Esophagus squamous epithelium (tissue), 4 donors: ENCODE data around the gene LEFTY2.

Experiments used
- POLR2A ChIP-seq, 4 donors: fragments of 450-650 bp; IDR thresholded peaks; one replicate each; pipeline ENCODE4 v1.6.1; 2017; ENCODE audit warnings: antibody characterized with exemption in 4 of 4, mild to moderate bottlenecking in 4 of 4, moderate library complexity in 3 of 4
- TF ChIP-seq, protein P1 (sequence below), 6 experiments: fragments of 450-650 bp in 4 of 6; fragments of 200-600 bp in 2 of 6; sonication (generic) in 2 of 6; IDR thresholded peaks; one replicate each; pipeline ENCODE4 v1.5.1; 2016 to 2019; ENCODE audit warnings: antibody characterized with exemption in 6 of 6, mild to moderate bottlenecking in 4 of 6, moderate library complexity in 4 of 6

DNA sequence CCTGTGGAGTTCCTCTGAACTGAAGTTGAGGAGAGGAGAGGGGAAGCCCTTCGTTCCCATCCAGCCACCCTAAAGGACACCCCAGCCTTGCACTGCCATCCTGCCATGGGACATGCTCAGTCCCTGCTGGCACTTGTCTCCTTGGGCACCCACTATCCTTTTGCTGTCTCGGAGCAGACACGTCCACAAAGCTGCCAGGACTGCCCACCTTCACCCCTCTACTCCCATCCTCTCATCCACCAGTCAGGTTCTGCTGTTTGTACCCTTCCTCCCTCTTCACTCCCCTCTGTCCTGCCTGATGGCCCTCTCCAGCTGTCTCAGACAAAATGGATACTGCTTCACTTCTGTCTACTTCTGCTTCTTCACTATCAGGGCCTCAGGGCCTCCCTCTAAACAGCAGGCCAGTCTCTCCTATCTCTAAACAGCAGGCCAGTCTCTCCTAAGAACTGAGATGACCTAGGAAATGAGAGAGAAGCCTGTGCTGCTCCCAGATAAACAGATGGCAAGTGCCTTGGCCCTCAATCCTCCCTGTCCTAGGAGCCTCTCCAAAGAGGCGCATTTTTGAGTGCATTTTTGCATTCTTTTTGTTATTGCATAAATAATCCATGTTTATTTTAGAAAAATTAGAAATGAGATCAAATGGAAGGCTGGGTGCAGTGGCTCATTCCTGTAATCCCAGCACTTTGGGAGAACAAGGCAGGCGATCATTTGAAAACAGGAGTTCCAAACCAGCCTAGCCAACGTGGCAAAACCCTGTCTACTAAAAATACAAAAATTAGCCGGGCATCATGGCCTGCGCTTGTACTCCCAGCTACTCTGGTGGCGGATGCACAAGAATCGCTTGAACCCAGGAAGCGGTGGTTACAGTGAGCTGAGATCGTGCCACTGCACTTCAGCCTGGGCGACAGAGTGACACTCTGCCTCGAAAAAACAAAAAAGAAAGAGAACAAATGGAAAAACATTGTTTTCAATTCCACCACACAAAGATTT is 12.5 kb downstream of the LEFTY2 start:
- TF ChIP-seq POLR2A (IDR thresholded peaks at IDR 0.05), result no peak
- TF ChIP-seq, protein P1, sequence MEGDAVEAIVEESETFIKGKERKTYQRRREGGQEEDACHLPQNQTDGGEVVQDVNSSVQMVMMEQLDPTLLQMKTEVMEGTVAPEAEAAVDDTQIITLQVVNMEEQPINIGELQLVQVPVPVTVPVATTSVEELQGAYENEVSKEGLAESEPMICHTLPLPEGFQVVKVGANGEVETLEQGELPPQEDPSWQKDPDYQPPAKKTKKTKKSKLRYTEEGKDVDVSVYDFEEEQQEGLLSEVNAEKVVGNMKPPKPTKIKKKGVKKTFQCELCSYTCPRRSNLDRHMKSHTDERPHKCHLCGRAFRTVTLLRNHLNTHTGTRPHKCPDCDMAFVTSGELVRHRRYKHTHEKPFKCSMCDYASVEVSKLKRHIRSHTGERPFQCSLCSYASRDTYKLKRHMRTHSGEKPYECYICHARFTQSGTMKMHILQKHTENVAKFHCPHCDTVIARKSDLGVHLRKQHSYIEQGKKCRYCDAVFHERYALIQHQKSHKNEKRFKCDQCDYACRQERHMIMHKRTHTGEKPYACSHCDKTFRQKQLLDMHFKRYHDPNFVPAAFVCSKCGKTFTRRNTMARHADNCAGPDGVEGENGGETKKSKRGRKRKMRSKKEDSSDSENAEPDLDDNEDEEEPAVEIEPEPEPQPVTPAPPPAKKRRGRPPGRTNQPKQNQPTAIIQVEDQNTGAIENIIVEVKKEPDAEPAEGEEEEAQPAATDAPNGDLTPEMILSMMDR (IDR thresholded peaks at IDR 0.05), result no peak
